Activated T-helper 1 cell treated with anti-CD3 and anti-CD28 coated beads, Interleukin-2, amount 50 U/mL, for 16 hours (primary cell): Measurements from ENCODE around the gene ZFAND3.
"Not testable (repeated sequence)": the region's sequence is repeated elsewhere in the genome, so short reads cannot be mapped to it uniquely, and the experiment has no call there.

ENCODE experiments used
- DNase-seq, 2 donors: peaks; one replicate each; pipeline ENCODE4 v3.0.0-alpha.2; 2020; ENCODE audit warnings: low read depth in 1 of 2, low spot score in 1 of 2

Gene ZFAND3

DNA sequence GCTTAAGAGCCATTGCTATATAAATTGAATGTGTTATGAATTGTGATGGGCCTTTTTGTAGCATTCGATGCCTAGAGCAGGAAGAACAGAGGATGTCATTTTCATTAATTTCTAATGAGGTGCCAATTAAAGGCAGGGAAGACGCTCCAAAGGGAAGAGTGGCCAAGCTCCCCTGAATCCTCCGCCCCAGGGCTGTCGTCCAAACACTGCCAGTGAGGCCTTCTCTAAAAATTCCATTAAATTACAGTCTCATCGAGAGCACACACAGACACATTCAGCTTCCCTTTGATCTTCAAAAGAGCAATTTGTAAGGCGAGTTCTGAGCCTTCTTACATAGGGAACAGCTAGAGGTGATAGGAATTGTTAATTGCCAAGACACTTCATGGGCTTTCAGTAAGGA is 300.0 kb downstream of the ZFAND3 start:
- no peak for DNase-seq

DNA sequence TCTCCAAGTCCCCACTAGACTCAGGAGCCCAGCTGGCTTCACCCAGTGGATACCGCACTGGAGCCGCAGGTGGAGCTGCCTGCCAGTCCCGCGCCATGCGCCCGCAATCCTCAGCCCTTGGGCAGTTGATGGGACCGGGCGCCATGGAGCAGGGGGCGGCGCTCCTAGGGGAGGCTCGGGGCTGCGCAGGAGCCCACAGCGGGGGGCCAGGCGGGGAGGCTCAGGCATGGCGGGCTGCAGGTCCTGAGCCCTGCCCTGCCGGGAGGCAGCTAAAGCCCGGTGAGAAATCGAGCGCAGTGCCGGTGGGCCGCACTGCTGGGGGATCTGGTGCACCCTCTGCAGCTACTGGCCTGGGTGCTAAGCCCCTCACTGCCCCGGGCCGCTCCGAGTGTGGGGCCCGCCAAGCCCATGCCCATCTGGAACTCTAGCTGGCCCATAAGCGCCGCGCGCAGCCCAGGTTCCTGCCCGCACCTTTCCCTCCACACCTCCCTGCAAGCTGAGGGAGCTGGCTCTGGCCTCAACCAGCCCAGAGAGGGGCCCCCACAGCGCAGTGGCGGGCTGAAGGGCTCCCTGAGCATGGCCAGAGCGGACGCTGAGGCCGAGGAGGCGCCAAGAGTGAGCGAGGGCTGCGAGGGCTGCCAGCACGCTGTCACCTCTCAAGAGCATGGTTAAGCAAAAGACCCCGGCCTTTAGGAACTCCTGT is 304.8 kb downstream of the ZFAND3 start:
- DNase-seq: not testable (repeated sequence)

DNA sequence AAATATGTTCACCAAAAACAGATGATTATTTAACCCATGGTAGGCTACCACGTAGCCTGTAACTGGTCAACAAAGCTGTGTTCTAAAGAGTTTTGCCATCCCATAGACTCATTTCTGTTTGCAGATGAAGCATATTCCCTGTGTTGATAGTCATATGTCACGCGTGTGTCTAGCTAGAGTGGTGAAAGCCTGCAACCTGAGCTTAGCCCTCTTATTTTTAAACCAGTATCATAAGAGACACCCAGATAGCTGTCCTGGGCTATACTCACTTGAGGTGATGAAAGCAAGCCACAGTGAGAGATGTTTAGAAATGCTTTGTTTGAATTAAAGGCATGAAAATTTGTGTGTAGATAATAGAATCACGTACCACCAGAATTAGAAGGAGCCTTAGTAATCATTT is 307.8 kb downstream of the ZFAND3 start:
- DNase-seq: no peak

DNA sequence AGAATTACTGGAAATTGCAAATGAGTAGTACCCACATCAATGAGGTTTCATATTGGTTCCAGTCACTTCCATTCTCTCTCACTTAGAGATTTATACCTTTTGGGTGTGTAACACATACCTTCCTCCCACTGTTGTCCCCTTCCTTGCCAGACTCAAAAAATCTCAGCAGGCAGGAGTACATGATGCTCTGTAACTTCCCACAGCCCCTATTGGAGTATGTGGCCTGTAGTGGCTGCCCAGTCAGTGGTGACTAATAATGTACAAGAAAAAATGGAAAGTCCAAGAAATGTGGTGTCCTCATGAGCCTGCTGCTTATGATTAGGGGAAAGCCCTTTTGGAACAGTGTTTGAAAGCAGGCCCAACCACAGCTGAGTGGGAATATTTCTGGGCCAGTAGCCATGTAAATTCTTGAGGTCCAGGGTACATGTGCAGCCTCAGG is 312.0 kb downstream of the ZFAND3 start:
- DNase-seq: no peak

DNA sequence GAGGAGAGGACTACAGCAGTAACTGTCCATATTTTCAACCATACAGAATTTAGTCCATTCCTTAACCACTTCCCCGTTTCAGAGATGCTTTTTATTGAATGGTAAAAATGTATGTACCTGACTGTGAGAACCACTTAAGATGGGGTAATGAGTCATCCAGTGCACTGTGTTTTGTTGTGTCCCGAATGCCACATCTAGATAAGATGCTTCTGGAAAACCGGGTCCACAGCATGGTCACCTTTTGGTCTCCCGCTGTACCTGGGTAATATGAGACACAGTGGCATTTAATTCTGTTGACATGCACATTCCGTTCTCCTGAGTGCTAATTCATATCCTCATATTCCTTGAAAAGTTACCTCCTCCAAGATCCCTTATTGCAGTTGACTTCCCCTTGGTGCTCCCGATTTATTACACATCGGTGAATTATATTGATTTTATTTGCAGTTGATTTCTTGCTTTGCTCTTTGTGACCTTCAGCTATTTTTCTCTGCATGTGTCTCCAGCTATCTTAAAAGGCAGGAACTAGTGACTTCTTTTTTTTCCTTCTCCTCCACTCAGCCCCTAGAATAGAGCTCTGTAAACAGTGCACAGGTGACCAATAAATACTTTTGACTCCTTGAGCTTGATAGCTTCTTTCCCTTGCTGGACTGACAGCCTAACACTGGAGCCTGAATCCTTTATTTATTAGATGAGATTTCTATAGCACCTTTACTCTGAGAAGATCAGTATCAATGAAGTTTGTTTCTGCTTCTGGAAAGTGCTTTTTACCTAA is 314.6 kb downstream of the ZFAND3 start:
- no peak for DNase-seq

DNA sequence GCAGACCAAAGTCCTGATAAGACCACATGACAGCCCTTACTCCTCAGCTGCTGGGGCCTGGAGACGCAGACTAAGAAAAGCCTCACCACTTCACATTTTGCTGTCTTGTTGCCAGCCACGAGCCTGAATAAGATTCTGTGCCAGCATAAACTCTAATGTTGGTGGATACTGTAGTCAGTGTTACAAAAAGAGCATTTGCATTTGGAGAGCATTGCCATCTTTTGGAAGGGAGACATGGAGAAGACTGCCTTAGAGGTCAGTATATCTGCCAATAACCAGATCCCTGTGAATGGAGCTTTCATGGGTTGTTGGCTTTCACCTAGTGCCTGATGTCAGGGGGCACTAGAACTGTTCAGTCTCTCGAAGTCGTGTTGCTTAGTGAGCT is 315.2 kb downstream of the ZFAND3 start:
- no peak for DNase-seq

DNA sequence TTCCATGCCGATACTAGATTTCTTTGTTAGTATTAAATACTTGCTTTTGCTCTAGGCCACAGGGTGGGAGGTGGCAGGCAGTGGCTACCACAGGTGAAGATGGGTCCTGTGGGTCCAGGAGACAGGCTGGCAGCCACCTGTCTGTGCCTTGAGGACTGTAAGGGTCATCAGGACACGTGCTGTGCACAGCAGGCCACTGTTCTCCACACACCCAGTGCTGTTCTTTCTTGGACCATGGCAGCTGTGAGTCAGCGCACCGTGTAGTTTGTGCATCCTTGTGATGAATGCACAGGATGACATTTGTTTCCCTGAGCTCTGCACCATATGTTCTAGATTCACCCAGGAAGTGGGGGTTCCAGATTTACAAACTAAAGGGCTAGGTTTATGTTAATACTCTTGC is 317.0 kb downstream of the ZFAND3 start:
- DNase-seq: no peak

DNA sequence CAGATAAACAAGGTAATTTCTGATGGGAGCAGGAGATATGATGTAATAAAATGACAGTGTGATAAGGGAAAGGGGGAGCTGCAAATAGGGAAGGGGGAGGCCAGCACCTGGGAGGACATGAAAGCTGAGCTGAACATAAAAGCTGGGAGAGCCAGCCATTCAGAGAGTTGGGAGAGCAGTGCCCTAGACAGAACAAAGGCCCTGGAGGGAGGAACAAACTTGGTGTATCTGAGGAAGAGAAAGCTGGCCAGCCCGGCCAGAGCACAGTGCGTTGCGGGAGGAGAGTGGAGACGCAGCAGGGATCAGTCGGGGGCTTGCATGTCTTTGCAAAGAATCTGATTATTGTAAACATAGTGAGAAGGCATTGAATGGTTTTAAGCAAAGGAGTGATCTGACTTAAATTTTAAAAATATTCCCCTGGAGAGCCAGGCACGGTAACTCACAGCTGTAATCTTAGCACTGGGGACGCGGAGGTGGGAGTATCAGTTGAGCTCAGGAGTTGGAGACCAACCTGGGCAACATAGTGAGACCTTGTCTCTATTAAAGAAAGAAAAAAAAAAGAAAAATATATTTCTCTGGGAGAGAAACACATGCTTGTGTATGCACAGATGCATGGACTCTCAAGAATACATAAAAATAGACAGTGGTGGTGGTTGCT is 318.2 kb downstream of the ZFAND3 start:
- DNase-seq: no peak

DNA sequence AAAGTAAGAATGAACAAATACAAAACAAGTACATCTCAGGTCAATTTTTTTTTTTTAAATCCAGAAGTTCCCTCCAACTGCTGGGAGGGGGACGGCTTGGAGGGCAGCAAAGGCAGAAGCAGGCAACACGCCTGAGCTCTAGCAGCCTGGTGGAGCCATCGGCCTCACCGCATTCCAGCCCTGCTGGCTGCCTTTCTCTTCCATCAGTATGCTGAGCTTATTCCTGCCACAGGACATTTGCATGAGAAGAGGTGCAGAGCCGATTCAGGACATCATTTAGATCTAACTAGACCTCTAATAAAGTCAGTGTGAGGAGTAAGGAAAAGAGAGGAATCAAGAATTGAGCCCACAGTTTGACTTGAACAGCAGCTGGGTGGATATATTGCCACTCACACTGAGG is 318.8 kb downstream of the ZFAND3 start:
- DNase-seq: no peak

DNA sequence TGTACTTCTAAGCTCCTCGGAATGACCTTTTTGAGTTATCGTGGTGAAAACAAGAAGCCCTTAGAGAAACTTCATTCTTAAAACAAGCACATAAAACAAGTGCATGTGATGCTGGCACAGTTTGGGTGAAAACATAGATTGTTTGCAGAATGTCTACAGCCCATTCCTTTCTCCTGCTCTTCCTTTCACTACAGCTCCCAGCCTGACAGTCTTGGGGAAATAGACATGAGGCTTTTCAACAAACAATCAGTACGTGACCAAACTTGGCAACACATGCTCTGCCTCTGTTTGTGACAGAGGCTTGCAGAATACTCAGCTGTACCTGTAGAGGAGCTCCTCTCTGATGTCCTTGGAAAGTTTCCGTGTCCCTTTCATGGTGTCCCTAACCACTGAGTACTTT is 321.6 kb downstream of the ZFAND3 start:
- DNase-seq: no peak

DNA sequence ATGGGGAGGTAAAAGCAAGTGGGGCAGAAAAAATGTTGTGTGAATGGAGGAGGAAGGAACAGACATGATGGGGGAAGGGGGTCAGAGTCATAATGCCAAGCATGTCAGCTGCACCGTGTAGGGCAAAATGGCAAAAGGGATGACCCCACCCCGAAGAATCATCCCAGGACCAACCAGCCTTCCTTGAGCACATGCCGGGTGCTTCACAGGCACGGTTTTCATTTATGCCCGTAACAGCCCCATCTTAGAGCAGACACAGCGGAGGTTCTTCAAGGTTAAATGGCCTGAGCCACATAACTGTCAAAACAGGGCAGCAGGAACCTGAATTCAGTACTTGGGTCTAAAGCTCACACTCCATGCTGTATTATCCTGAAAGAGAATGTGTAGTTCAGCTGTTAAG is 322.2 kb downstream of the ZFAND3 start:
- no peak for DNase-seq

DNA sequence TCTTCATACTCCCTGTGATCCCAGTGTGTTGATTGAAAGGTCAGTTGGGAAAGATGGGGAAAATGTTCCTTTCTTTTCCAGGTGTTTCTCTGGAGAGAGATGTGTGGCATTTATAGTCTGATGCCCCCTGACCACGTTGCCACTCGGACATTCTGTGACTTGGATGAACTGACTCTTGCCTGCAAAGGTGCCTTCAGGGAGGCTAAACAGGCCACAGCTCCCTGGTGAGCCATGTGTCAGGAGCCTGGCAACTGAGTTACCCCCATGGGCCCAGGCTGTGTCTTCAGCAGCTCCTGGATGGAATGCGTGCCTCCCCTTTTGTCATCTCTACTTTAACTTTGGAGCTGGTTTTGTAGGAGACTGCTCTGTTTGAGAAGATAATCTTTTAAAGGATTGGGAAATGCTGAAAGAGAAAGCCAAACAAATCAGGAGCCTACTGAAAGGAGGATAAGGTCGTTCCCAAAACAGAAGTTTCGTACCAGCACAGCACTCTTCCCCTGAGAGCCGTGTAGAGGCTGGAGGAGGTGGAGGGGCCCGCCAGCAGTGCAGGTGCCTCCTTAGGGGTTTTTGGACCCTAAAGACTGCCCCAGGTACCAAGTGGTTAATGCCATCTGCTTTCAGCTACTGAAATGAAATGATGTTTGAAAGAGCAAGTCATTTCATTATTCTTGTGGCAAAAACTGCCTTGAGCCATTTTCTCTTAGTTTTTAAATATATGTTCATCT is 322.8 kb downstream of the ZFAND3 start:
- no peak for DNase-seq

DNA sequence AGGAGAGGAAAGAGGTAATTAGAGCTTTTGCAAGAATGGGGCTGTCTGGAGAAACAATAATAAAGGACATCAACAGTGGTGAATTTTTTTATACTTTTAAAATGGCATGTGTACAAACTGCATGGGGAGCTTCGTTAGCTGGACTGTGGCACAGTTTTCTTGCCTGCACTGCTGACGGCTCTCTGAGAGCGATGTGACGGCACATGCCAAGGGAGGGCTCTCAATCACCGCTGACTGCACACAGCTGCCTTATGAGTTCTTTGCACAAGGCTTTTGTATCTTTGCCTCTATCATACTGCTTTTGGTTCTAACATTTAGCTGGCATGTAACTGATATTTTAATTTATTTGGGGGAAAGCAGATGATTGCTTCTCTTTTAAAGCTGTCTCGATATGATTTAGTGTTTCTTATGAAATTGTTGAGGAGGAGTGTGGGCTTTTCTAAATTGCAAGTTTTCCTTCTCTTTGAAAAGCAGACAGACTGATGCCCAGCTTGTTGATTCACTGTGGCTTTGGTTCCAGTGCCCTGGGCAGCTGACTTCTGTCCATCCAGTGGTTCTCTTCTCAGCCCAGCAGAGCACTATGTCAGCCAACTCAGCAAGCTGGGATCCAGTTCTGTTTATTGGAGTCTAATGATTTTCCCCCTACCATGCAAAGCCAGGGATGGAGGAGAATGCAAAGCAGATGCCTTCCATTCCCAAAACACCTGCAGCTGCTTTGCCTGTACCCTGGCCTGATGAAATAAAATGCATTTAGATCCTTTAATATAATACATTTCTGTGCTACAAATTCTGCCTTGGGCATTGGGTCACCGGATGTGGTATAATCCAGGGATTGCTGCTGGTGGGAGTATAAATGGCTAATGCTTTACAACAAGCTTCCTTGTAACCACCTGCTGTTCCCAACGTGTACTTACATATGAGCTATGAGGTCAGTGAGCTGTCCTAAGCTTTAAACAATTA is 323.9 kb downstream of the ZFAND3 start:
- DNase-seq: no peak

DNA sequence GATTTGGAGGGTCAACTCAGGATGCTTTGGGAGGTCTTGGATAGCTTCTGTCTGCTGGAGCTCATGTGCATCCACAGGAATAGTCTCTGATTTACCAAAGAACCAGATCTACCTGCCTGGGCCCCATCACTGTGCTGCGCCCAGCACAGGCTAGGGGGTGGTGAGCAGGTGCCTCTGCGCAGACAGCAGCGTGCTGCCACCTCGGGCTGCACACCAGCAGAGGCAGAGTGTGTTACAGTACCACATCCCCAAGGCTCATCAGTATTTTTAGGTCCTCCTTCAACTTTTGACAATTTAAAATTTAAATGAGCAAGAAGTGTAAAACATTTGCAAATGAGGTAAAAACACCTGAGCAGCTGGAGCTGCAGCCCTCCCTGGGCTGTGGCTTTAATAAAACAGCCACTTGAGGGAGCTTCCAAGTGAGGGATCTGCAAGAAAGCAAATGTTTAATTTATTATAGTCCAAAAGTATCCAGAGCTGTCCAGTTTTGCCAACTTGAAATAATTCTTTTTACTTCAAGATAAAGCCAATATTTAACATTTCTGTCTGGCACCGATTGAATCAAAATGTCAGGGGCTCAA is 324.9 kb downstream of the ZFAND3 start:
- no peak for DNase-seq

DNA sequence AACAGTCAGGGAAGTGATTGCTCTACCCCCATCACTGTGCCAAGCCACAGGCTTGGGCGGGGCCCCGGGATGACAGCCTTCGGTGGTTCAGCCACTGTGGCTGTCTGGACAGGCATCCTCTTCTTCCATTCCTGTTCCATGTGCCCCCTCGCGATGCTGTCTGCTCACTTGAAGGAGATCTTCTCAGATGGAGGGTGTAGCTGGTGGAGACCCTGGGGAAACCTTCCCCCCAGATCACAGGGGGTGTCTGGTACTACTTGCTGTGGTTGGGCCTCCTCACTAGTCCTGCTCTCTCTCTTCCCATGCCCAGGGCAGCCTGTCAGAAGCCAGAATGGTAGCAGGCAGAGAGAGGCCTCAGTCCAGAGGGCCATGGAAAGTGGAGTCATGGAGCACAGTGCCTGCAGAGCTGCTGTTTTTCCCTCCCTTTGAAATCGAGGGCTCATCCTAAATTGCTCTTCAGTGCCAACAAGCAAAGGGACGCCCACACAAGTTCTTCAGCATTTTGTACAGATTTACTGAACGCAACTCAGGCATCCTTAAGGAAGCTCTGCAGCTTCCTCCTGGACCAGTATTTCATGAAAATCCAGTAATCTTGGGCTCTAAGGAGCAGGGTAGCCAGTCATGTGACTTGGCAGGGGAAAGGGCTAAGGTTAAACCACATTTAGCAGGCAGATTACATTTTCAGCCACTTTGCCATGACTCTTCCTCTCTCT is 326.6 kb downstream of the ZFAND3 start:
- no peak for DNase-seq

DNA sequence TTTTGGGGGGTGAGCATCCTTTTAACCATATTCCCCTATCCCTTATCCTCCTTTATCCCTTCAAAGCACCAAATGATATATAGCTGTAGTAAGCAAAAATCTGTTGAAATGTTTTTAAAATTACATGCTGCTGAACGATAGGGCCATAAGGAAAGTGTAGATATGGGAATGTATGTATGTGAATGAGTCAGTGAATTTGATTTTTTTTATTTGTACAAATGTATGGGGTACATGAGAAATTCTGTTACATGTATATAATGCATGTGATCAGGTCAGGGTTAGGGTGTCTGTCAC is 327.2 kb downstream of the ZFAND3 start:
- no peak for DNase-seq

DNA sequence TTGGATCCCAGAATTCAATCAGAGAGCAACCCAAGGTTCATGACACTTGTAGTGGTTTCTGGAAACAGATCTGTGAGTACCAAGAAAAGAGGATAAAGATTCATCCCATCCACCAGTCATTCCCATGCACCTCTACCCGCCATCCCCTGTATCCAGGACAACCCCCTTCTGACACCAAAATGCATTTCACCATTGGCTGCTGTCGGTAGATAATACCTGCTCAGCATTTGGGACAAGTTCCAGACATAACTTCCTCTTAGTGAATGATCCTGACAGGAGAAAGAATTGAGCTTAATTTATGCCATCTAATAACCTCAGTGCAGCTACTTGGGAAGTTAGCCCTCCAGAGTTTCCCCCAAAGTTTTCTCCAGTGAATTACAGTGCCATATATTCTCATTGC is 329.1 kb downstream of the ZFAND3 start:
- DNase-seq: no peak

DNA sequence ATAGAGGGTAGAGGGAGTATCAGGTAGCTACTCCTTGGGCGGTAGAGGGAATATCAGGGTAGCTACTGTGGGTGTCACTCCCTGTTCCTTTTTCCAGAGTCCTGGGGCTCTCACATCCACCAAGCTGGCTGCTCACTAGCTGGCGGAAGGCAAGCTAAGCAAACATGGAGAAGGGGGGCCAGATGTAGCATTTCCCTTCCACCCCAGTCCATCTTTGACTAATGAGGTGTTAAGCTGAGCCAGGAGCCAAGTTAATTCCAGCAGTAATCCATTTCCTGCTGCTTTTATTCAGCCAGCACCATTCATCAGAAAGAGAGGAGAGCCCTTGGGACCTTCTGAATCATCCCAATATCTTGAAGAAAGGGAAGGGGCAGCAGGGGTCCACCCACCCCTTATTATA is 330.0 kb downstream of the ZFAND3 start:
- DNase-seq: no peak

DNA sequence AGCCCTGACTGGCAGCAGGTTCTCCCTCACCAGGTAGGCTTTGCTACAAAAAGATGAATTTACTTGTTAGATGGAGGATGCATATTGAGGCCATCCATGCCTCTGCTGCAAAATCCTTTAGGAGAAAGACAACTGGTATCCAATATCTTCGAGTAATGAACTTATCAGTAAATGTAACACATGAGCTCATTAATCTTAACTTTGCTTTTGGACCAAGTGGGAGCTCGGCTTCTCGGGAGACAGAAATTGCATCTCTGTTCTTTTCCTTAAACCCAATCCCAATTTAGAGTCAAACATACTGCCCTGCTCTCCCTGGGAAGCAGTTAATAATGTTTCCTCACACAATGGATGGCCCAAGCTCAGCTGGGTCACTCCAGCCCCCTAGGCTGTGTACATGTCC is 330.5 kb downstream of the ZFAND3 start:
- DNase-seq: no peak
